ENCODE measurements around the gene ZC3H12A. TPM values are rescaled to one million over a fixed set of nuclear protein-coding genes. Genes with fewer than 3 reads are reported as not detected.

Gene ZC3H12A
- polyA plus RNA-seq, 3 donors = 5.2 to 155 (median 5.8) TPM

DNA sequence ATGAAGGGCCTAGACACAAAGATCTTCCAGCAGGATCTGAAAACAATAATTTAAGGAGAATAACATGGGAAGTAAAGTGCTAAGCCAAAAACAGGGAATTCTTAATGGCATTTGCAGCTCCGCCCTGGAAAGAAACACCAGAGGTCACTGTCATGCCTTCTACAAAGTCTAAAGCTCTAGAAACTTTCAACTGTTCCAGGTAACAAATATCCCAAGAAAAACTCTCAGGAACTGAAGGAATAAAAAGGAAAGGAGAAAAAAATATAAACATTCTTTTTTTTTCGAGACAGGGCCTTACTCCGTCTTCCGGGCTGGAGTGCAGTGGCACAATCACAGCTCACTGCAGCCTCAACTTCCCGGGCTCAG, 13.2 kb downstream of the ZC3H12A start:
- peak overlapping the region; percentile 37 for H2AFZ ChIP-seq (ENCODE audit: insufficient read depth, low read depth, low read length, poor library complexity, severe bottlenecking)
- TF ChIP-seq, protein P1, sequence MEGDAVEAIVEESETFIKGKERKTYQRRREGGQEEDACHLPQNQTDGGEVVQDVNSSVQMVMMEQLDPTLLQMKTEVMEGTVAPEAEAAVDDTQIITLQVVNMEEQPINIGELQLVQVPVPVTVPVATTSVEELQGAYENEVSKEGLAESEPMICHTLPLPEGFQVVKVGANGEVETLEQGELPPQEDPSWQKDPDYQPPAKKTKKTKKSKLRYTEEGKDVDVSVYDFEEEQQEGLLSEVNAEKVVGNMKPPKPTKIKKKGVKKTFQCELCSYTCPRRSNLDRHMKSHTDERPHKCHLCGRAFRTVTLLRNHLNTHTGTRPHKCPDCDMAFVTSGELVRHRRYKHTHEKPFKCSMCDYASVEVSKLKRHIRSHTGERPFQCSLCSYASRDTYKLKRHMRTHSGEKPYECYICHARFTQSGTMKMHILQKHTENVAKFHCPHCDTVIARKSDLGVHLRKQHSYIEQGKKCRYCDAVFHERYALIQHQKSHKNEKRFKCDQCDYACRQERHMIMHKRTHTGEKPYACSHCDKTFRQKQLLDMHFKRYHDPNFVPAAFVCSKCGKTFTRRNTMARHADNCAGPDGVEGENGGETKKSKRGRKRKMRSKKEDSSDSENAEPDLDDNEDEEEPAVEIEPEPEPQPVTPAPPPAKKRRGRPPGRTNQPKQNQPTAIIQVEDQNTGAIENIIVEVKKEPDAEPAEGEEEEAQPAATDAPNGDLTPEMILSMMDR (IDR thresholded peaks at IDR 0.05) = peak; percentile 68
- Mint-ChIP-seq H3K36me3 (peaks cover 33 to 62% of the 10 kb centered on the region in 2 donors), H3K9me3 (no peaks in the 10 kb centered on the region), H3K4me3 (peak overlapping the region in 1 of 2 donors; percentile 55), H3K27ac (peak overlapping the region; percentile 90 to 96 (median 93)), H3K27me3 (ENCODE audit: low read depth in 3 of 3) (no peaks in the 10 kb centered on the region), H3K4me1 (peaks cover 29% of the 10 kb centered on the region)
- H3K4me3 ChIP-seq (replicated peaks in 1 of 3; ENCODE audit: low read depth in 2 of 3, low read length in 3 of 3) = peak overlapping the region in 1 of 3 experiments; percentile 46
- peak overlapping the region; percentile 9 for H3K9ac ChIP-seq (ENCODE audit: insufficient read depth, low read length, poor library complexity, severe bottlenecking)
- no peak for DNase-seq
- no peaks in the 10 kb centered on the region for H3K79me2 ChIP-seq (ENCODE audit: insufficient read depth, low read length)
- intact Hi-C loops (cut with micrococcal nuclease) = loop anchor here (1.0 to 5.0 kb wide), 2 partner anchors 32 to 35 kb away; no protein-coding TSS in a partner anchor
- WGBS (ENCODE audit: insufficient coverage) = no CpG with 5 or more reads among the region's 5 CpGs
- no peaks in the 10 kb centered on the region for H3K27me3 ChIP-seq (ENCODE audit: control insufficient read depth in 2 of 2, insufficient read depth in 2 of 2, low read length in 2 of 2)
- H3K27ac ChIP-seq (ENCODE audit: low read depth in 1 of 2, low read length in 2 of 2) = peak overlapping the region; percentile 81 to 85
- no peaks in the 10 kb centered on the region for H3K9me3 ChIP-seq (replicated peaks in 1 of 2; ENCODE audit: control insufficient read depth in 1 of 2, insufficient read depth in 1 of 2, low read length in 2 of 2)
- H3K4me1 ChIP-seq (ENCODE audit: control insufficient read depth in 1 of 2, insufficient read depth in 2 of 2, low read length in 2 of 2) = peaks cover 29 to 34% of the 10 kb centered on the region in 2 donors
- H4K20me1 ChIP-seq (ENCODE audit: insufficient read depth, low read length) = peaks cover 12% of the 10 kb centered on the region
- H3K36me3 ChIP-seq (replicated peaks in 1 of 2; ENCODE audit: control insufficient read depth in 1 of 2, insufficient read depth in 2 of 2, low read length in 2 of 2) = peaks cover 43 to 58% of the 10 kb centered on the region in 2 donors
- peak overlapping the region; percentile 69 for H3K4me2 ChIP-seq (replicated peaks; ENCODE audit: extremely low read depth, low read length, poor library complexity, severe bottlenecking)

DNA sequence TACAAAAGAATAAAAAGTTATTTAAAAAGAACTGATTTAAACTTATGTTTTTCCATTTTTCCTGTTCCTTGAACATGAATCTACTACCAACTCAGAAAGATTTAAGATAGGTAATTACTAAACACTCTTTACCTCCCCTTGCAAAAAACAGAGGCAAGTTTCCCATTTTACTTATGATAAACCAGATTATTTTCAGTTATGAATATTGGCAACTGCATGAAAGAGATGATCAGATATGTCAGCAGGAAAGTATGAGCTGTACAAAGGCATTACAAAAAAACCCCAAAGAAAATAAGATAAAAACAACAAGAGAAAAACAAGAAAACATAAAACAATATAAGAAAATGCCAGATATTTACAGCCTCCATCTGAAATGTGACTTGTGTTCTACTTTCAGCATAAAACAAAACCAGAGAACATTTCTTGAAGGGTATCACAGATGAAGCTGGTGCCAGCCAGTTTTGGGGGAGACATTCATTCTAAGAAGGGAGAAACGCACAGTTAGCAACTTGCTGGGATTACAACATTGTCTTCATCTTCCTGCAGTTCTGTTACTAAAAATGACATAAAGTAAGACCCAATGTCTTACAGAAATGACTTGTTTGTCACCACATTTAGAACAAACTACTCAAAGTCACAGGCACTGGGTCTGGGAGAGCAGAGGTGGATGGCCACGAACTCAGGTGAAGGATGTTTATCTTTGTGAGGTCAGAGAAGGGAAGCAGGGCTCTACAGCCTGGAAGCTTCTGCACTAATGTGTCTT, 19.1 kb downstream of the ZC3H12A start:
- Histone ChIP-seq H3K79me2 (ENCODE audit: insufficient read depth, low read length) (no peaks in the 10 kb centered on the region), H3K9me3 (replicated peaks in 1 of 2; ENCODE audit: control insufficient read depth in 1 of 2, insufficient read depth in 1 of 2, low read length in 2 of 2) (no peaks in the 10 kb centered on the region), H2AFZ (ENCODE audit: insufficient read depth, low read depth, low read length, poor library complexity, severe bottlenecking) (no peak overlapping the region), H3K36me3 (replicated peaks in 1 of 2; ENCODE audit: control insufficient read depth in 1 of 2, insufficient read depth in 2 of 2, low read length in 2 of 2) (peaks cover 61 to 83% of the 10 kb centered on the region in 2 donors), H3K9ac (ENCODE audit: insufficient read depth, low read length, poor library complexity, severe bottlenecking) (no peak overlapping the region), H3K4me2 (replicated peaks; ENCODE audit: extremely low read depth, low read length, poor library complexity, severe bottlenecking) (no peak overlapping the region), H3K27me3 (ENCODE audit: control insufficient read depth in 2 of 2, insufficient read depth in 2 of 2, low read length in 2 of 2) (no peaks in the 10 kb centered on the region), H4K20me1 (ENCODE audit: insufficient read depth, low read length) (no peaks in the 10 kb centered on the region), H3K27ac (ENCODE audit: low read depth in 1 of 2, low read length in 2 of 2) (no peak overlapping the region), H3K4me1 (ENCODE audit: control insufficient read depth in 1 of 2, insufficient read depth in 2 of 2, low read length in 2 of 2) (no peaks in the 10 kb centered on the region), H3K4me3 (replicated peaks in 1 of 3; ENCODE audit: low read depth in 2 of 3, low read length in 3 of 3) (no peak overlapping the region)
- Mint-ChIP-seq H3K9me3 (no peaks in the 10 kb centered on the region), H3K4me3 (no peak overlapping the region), H3K27ac (peak overlapping the region in 2 of 7 donors; percentile 27 to 47), H3K36me3 (peaks cover 43 to 78% of the 10 kb centered on the region in 2 donors), H3K27me3 (ENCODE audit: low read depth in 3 of 3) (no peaks in the 10 kb centered on the region), H3K4me1 (no peaks in the 10 kb centered on the region)
- TF ChIP-seq, protein P1 (IDR thresholded peaks at IDR 0.05) = no peak
- intact Hi-C loops (cut with micrococcal nuclease) = no loop called here
- no peak for DNase-seq
- WGBS (ENCODE audit: insufficient coverage) = no CpG with 5 or more reads among the region's 2 CpGs

Data from CD14-positive monocyte (primary cell).